GM21423 (cell line): ENCODE results near the gene CREBBP.

Source experiments
- ATAC-seq: cut with Tn5 transposase; IDR thresholded peaks from one replicate; pipeline ENCODE4 v1.9.1; 2021; ENCODE audit warnings: mild to moderate bottlenecking, moderate library complexity; ENCODE audit not compliant: unreplicated experiment

CREBBP gene

DNA sequence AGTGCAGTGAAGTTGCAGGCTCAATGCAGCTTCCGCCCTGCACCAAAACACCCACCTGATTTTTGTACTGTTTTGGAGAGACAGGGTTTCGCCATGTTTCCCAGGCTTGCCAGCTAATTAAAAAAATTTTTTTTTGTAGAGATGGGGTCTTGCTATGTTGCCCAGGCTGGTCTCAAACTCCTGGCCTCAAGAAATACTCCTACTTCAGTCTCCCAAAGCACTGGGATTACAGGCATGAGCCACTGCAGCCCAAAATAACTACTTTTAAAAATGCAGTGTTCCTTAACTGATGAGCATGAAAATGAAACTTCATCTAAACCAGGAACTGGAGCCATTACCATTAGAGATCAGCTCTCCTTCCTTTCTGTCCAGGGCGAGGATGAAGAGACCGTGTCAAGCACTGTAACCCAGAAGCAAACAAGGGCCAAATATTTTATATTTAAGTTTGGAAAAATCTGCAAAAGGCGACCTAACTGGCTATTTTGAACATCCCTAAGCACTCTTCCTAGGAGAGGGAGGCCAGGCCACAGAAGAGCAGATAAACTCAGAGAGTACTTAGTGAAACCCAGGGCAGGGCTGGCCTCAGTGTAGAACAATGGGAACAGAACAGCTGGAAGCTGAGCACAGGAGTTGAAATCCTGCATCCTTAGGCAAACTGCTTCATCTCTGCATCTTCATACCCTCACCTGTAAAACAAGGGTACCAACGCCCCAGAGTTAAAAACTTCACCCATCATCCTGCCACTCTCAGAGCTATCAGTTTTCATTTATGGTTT lies 24.0 kb downstream of the CREBBP start:
- no peak for ATAC-seq

DNA sequence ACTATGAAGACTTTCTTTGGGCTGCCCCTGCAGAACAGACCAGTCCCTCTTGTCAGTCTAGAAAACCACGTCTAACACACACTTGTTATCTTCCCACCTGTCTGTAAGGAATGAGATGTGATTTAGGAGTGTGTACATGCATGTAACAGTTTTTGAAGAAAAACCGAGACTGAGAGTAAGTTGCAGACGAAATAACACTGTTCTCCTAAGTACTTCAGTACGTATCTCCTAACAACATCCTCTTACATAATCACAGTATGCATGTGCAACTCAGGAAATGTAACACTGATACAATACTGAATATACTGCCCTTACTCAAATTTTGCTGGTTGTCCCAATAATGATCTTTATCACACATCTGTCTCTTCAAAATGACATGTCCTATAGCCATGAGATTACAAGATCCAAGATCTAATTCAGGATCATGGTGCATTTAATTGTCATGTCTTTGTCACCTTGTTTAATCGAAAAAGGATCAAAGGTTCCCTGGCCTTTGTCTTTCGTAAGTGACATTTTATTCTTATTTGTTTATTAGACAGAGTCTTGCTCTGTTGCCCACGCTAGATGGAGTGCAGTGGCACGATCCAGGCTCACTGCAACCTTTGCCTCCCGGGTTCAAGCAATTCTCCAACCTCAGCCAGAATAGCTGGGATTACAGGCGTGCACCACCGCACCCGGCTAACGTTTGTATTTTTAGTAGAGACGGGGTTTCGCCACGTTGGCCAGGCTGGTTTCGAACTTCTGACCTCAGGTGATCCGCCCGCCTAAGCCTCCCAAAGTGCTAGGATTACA lies 25.6 kb downstream of the CREBBP start:
- ATAC-seq, result no peak

DNA sequence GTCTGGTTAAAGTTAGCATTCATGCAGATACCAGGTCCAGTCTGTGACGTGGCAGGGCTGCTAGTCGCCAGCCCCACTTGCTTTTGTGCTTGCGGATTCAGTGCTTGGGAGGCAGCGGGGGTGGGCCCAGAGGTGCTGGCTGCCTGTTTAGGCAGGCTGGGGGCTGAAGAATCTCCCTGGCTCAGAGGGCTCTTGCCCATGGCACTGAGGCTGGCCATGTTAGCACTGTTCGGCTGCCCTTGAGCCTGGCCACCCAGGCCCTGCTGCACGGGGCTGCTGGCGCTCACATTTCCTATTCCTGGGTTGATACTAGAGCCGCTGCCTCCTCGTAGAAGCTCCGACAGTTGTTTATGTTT lies 30.0 kb downstream of the CREBBP start:
- ATAC-seq, result no peak

DNA sequence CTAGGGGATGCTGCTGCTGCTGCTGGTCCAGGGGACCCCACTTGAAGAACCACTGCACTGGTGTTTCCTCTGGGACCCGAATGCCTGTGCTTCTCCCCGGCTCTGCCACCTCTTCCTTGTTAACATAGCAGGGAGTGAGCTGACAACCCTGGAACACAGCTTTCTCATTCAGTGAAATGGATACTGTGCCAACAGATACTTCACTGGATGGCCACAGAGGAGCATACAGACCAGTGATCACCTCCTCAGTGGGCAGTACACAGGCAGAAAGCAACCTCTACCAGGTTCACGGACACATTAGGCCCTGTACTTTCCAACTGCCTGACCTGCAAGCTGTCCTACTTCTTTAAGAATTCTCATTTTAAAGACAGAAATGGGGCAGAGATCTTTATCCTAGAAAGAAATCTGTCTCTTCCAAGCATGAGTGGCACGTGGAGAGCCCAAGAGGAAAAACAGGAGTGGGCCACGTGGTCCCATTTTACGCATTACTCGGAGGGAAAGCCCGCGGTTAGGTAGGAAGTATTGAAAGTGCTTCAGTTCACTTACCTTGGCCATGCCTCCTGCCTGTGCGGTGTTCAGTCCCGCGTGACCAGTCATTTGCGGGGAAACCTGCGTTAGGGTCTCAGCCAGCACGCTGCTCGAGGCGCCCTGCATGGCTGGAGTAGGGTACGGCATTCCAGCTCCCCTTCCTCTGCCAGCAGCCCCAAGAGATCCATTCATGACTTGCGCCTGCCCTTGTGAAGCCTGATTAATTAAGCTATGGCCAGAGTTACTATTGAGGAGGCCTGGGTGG lies 30.6 kb downstream of the CREBBP start:
- no peak for ATAC-seq

DNA sequence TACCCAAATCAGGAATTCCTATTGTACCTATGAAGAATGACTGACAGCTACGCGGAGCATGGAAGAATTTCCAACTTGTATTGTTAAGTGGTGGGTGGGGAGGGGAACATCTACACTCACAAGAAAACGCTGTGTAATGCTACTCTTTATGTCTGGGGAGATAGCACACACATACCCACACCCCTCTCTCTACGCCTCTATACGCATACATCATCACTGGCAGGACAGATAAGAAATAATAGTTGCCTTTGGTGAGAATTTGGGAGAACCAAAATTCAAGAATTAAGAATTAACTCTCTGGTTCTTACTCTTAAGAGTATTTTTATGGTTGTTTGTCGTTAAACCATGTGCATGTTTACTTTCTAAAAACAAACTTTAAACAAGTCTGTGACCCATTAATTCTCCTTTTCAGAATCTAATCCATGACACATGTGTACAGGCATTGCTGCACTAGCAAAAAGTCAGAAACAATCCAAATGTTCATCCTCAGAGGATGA lies 33.9 kb downstream of the CREBBP start:
- ATAC-seq, result no peak

DNA sequence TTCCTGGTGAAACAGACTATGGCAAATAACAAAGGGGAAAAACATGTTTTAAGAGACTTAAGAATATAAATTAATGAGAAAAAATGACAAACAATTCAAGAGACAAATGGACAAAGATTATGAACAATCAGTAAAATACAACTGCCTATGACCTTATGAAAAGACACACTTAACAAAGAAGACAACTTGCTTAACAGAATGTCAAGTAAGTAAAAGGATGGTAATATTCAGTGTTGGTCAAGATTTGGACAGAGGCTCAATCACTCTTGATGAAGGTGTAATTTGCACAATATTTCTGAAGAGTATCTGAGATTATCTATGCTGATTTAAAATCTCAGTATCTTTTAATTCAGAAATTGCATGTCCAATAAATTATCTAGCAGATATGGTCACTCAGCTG lies 34.4 kb downstream of the CREBBP start:
- ATAC-seq, result no peak

DNA sequence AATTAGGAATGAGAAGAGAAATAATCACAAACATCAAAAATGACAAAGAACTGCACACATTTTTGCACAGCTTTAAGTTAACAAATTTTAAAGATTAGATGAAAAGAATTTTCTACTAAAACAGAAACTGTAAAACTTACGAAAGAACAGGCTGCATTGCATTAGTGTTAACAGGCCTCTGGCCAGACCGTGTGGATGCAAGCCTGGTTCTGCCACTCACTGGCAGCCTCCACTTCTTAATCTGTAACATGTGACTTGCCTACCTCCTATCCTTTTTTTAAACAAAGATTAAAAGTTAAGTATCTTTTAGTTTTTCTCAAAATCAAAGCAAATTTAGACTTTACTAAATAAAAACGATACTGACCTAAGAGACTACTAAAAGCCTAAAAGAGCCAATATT lies 37.5 kb downstream of the CREBBP start:
- ATAC-seq, result no peak

DNA sequence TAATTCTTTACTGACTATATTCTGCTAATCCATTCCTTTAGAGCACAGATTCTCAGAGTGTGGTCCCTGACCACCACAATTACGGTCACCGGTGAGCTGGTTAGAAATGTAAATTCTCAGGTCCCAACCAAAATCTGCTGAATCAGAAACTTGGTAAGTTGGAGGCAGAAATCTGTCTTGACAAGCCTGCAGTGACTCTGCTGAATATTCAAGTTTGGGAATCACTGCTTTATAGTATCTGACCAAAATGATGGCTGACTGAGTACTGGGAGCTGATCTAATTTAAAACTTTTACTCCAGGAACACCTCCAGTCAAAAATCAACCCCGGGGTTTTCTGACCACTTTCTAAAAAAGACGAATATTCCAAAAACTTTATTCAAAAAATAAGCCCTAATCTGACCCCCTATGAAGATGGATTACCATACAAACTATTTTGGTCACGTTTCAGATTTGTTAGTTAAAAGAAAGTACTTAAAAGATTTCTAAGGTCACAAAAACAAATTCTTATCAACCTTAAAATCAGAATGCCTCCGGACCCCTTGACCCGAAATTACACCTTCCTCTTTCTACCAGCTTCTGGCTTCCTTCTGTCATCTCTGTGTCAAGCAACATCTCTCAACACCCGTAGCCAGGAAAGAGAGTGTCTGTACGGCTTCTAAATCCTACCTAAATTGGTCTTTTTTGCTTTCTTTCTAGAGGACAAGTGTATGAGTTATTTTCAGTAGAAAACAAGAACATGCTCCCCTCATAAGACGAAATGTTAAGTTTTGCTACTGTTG lies 38.6 kb downstream of the CREBBP start:
- ATAC-seq, result no peak

DNA sequence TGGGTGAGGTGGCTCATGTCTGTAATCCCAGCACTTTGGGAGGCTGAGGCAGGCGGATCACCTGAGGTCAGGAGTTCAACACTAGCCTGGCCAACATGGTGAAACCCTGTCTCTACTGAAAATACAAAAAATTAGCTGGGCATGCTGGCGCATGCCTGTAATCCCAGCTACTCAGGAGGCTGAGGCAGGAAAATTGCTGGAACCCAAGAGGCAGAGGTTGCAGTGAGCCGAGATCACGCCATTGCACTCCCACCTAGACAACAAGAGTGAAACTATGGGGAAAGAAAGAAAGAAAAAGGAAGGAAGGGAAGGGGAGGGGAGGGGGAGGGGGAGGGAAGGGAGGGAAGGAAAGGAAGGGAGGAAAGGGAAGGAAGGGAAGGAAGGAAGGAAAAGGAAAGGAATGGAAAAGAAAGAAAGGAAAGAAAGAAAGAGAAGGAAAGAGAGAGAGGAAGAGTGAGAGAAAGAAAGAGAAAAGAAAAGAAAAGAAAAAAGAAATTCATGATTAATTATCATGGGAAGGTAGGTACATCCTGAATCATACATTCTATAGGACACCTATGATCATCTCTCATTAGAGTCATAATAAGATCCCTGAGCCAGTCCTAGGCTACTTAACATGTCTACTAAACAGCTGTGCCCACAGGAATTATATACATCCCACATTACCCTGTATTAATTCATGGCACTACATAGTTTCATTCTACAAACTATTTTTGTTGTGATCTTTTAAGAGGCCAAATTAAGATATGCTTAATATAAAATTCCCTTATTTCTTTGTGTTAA lies 40.9 kb downstream of the CREBBP start:
- ATAC-seq, result no peak

DNA sequence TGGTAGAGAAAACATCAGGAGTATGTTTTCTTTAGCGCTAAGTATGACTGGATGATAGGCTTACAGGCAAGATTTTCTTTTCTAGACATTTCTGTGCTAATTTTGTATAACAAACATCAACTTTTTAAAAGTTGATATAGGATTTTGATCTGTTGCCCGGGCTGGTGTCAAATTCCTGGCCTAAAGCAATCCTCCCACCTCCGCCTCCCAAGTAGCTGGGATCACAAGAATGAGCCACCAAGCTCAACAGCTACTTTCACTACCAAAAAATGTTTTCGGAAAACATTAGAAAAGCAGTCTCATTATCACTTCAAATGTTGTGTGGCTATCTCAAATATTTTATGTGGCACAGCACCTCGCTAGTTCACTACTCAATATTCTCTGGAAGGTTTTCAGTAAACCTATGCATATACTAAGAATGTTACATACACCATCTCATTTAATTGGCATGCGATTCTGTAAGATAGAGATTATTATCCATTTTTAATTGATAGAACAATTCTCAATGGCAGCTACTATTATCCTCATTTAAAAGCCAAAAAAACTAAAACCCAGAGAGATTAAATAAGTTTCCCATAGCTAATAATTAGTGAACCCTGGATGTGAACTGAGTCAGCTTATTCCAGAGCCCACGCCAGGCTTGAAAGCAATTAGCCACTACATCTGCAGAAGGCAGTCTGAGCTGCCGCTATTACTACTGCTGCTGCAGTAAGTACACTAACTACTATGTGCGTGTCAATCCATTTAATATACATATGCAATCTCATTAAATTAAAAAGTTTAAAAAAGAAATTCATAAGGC lies 41.7 kb downstream of the CREBBP start:
- no peak for ATAC-seq

DNA sequence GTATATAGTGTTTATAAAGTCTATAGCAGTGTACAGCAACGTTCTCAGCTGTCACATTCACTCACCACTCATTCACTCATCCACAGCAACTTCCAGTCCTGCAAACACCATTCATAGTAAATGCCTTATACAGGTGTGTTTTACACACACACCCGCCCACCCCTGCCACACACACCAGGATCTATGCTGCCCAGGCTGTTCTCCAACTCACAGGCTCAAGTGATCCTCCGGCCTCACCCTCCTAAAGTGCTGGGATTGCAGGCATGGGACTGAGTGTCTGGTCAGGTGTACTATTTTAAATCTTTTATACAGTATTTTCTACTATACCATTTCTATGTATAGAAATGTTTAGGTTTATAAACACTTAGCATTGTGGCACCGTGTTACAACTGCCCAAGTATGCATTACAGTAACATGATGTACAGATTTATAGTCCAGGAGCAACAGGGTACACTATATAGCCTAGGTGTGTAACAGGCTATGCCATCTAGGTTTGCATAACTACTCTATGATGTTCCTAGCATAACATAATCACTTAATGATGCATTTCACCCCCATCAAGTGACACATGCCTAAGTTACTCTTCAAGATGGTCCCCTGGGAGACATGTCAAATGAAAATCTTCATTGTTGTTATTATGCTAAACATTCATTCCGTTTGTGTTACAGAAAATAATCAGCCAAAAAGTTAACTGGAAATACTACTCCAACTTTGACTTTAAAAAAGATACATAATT lies 42.5 kb downstream of the CREBBP start:
- ATAC-seq, result no peak

DNA sequence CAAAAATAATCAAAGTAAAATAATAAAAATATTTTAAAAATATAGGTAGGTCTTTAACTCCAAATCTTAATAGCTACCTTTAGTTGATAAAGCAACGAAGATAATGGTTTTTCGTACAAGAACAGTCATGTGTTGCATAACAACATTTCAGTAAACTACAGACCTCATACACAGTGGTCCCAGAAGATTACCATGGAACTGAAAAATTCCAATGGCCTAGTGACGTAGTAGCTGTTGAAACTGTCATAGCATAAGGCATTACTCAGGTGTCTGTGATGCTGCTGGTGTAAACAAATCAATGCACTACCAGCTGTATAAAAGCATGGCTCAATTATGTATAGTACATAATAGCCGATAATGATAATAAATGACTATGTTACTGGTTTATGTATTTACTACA lies 43.9 kb downstream of the CREBBP start:
- no peak for ATAC-seq

DNA sequence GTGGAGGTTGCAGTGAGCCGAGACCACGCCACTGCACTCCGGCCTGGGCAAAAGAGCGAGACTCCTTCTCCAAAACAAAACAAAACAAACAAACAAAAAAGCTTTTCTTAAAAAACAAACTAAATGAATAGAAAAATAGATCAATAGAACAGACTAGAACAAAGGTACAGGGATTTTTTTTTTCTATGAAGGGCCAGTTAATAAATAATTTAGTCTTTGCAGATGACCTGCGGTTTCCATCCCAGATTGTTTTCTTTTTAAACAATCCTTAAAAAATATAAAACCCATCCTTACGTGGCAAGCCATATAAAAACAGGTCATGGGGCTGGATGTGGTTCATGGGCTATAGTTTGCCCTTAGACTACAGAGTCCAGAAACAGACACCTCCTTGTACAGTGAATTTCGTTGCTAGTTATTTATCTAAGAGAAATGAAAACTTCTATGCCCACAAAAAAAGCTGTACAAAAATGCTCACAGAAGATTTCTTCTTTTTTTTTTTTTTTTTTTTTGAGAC lies 45.4 kb downstream of the CREBBP start:
- ATAC-seq, result no peak

DNA sequence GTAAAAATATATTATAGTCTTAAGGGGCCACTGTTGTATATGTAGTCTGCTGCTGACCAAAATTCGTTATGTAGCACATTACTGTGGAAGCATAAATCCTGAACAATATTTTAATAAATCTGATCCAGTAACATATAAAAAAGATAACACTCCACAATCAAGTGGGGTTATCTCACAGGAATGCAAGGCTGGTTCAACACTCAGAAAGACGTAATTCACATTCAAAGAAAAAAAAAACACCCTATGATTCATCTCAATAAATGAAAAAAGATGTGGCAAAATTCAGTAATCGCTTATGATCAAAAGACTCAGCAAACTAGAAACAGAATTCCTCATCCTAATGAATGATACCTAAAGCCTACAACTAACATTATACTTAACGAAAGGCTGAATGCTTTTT lies 47.8 kb downstream of the CREBBP start:
- ATAC-seq, result no peak

DNA sequence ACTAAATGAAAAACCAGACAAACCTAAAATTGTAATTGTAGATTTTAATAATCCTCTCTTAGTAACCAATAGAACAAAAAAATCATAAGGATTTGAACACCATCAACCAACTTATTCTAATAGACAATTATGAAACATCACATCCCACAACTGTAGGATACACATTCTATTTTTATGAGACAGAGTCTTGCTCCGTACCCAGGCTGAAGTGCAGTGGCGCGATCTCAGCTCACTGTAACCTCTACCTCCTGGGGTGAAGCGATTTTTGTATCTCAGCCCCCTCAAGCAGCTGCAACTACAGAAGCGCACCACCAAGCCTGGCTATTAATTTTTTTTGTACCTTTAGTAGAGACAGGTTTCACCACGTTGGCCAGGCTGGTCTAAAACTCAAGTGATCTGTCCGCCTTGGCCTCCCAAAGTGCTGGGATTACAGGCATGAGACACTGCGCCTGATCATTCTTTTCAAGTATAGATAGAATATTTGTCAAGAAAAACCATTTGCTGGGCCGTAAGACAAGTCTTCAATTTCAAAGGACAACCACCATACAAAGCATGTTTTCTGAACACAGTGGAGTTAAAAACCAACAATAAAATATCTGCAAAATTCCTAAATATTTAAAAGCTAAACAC lies 49.8 kb downstream of the CREBBP start:
- ATAC-seq, result no peak

DNA sequence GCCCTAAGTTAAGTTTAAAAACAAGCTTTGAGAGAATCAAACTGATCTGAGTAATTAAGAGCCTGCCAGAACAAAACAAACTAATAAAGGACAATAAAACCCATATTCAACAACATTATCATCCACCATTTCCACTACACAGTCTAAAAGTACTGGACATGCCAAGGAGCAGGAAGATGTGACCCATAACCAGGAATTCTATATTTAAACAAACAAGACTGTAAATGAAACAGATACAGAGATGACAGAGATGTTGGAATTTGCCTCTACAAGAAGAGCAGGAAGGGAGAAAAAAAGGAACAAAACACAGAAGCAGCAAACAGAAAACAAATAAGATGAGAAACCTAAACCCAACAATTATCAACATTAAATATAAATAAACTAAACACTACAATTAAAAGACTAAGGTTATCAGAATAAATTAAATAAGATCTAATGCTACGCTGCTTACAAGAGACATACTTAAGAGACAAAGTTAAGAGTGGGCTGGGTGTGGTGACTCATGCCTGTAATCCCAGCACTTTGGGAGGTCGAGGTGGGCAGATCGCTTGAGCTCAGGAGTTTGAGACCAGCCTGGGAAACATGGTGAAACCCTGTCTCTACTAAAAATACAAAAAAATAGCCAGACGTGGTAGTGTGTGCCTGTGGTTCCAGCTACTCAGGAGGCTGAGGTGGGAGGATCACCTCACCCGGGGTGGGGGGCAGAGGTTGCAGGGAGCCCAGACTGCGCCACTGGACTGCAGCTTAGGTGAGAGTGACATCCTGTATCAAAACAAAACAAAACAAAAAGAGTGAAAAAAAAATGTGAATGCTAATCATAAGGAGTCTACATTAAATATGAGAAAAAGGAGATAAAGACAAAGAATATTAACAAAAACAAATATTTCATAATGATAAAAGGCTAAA lies 50.6 kb downstream of the CREBBP start:
- no peak for ATAC-seq

DNA sequence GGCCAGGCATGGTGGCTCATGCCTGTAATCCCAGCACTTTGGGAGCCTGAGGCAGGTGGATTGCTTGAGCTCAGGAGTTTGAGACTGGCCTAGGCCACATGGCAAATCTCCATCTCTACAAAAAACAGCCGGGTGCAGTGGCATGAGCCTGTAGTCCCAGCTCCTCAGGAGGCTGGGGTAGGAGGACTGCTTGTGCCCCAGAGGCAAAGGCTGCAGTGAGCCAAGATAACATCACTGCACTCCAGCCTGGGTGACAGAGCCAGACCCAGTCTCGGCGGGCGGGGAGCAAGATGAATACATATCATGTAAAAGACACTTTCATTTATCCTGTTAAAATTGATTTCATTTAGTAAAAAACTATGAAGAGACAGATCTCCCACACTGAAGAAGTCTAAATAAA lies 54.6 kb downstream of the CREBBP start:
- ATAC-seq, result no peak
